GM12801 (cell line): ENCODE results near the gene PCCA.

Experiments
- TF ChIP-seq, protein P1 (sequence below): IDR thresholded peaks from one replicate; pipeline ENCODE4 v1.5.1; 2011; ENCODE audit warnings: control low read depth; ENCODE audit not compliant: insufficient read length; ENCODE audit errors: extremely low read depth

The PCCA gene

DNA sequence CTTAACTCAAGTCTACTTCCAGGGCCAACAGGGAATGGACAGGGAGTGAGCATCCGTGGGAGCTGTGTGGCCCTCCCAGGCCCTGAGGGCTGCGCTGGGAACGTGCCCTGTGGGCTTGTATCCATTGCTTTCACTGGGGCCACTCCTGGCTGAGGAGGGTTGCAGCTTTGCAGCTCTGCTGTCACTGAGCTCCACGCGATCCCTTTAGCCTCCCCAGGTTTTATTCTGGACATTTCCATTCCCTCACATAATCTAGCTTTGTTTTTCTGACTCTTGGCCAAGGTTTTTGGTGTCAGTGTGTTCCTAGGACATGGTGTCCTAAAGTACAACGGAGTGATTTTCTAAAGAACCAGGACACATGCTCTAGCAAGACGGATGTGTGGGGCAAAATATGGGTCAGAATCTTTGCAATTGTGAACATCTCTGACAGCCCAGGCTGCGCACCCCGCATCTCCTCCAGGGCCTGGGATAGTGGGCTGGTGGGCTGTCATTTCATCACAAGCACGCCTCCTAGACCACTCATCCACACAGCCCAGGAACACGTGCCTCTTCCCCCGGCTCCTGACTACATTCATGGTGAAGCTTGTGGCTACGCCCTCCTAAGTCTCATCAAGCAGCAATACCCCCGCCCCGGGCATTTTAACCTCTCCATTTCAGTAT lies 471.7 kb downstream of the PCCA start:
- TF ChIP-seq, protein P1, sequence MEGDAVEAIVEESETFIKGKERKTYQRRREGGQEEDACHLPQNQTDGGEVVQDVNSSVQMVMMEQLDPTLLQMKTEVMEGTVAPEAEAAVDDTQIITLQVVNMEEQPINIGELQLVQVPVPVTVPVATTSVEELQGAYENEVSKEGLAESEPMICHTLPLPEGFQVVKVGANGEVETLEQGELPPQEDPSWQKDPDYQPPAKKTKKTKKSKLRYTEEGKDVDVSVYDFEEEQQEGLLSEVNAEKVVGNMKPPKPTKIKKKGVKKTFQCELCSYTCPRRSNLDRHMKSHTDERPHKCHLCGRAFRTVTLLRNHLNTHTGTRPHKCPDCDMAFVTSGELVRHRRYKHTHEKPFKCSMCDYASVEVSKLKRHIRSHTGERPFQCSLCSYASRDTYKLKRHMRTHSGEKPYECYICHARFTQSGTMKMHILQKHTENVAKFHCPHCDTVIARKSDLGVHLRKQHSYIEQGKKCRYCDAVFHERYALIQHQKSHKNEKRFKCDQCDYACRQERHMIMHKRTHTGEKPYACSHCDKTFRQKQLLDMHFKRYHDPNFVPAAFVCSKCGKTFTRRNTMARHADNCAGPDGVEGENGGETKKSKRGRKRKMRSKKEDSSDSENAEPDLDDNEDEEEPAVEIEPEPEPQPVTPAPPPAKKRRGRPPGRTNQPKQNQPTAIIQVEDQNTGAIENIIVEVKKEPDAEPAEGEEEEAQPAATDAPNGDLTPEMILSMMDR = no peak

DNA sequence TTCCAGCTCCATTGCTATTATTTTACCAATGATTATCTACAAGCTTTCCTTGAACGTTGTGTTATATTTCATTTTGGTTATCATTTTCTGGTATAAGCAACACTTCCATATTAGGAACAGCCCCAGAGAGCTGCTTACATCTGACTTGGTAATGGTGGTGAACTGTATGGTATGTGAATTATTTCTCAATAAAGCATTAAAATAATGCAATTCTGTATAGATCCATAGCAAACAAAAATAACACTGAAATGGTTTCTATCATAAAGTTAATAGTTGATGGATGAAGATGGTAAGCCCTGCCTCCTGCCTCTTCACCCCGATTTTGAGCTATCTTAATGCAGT lies 472.2 kb downstream of the PCCA start:
- TF ChIP-seq, protein P1 = no peak

DNA sequence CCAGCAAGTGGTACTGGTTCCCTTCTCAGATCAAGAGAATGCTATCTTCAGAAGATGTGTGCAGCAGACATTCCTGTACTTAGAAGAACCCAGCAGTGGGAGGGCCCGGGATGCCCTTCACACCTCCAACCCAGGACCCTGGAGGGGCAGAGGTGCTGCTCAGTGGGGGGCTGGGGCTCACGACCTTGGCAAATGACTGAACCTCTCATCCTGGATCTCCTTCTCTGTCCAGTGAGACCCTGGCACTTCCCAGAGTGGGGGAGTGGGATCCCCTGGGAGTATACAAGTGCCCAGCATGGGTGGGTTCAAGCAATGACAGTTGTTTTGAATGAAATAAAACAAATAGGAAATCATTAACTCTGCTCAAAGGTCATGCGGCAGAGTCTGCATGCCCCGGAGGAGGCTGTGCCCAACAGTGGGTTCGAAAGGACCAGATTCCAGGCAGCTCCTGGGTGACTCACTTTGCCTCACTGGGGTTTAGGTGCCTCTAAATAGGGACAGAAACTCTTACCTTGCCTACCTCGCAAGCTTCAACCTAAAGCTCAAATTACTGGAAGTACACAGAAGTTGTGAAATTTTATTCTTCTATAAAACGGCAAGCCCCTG lies 472.8 kb downstream of the PCCA start:
- TF ChIP-seq, protein P1 = no peak

DNA sequence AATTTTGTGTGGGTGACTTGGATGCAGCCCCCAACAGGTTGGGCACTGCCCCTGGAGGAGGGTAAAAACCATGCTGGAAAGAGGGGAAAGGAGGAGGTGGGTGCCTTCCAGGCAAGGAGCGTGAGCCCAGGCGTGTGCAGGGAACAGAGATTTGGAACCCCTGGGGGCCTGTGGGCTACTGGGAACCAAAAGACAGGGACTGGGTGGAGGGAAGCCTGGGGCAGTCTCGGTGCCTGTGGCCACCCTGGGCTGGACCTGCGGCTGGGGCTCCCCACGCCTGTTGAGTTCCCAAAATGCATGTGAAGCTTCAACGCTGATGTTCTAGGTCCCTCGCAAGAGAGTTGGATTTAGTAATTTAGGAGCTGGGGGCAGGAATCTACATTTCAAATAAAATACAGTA lies 474.9 kb downstream of the PCCA start:
- TF ChIP-seq, protein P1 = no peak

DNA sequence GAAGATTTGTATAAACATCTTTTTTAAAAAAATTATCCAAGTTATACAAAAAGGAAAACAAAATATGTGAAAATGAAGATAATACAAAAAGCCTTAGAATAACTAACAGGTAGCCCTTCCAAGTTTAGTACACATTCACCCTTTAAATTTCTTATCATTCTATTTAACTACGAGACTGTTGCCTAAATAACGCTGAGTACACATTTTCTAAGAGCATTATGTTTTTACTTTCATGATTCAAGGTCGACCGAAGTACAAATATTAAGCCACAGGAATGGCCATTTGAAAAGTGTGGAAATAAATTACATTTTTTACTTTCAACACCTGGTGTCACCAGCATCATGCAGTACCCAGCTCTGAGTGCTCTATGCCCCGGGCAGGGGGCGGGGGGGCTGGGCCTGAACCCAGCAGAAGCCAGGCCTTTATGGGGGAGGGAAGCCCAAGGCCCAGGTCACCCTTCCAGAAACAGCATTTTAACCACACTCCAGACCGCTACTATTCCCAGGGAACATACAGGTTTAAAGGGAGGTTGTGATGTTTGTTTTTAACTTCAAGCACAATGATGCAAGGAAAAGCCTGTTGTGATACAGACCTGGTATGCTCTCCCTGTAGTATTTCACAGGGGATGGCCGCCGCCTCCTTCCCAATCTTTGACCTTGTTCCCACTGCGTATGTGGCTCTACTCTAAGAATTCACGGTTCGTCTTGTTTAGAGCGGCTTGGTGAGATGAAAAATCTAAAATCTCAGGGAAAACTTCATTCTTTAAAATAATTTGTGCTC lies 475.7 kb downstream of the PCCA start:
- TF ChIP-seq, protein P1 = no peak

DNA sequence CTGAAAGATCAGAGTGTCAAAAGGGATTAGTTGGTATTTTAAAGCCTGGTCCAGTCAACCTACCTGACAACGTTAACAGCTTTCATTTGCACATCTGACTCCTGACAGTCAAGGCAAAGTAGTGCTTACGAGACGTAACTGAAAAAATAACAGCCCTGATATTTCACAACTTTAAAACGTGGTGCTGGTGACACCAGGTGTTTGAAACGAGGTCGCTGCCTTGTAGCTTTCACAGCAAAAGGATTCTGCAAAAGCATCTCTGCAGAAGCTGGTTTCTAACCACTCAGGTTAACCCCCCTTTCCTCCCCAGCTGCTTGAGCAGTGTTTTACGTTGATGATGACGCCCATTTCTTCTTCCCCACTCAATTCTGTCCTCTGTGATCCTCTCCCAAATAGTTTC lies 476.4 kb downstream of the PCCA start:
- TF ChIP-seq, protein P1 = no peak

DNA sequence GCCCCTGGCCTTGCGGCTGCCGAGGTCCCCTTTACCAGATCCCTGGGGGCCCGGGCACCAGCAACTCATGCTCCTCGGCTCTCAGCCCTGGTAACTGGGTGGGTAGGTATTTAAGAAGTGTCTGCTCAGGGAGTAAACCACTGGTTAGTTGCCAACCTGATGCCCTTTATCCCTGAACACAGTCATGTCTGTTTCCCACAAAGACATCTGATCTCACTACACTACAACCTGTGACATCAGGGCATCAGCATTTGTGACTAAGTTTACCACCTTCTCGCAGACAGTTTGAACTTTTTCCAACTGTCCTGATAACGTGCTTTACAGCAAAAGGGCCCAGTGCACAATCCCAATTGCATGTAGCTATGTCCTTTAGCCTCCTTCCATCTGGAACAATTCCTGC lies 477.6 kb downstream of the PCCA start:
- TF ChIP-seq, protein P1 = no peak
